Activated effector memory CD4-positive, alpha-beta T cell treated with Interleukin-2 at 50 U/mL for 16 hours (primary cell): Measurements from ENCODE around the gene DBN1.
"Not testable (repeated sequence)": the region's sequence is repeated elsewhere in the genome, so short reads cannot be mapped to it uniquely, and the experiment has no call there.

ENCODE experiments used
- DNase-seq: peaks from one replicate; pipeline ENCODE4 v3.0.0-alpha.2; 2020

The DBN1 gene

DNA sequence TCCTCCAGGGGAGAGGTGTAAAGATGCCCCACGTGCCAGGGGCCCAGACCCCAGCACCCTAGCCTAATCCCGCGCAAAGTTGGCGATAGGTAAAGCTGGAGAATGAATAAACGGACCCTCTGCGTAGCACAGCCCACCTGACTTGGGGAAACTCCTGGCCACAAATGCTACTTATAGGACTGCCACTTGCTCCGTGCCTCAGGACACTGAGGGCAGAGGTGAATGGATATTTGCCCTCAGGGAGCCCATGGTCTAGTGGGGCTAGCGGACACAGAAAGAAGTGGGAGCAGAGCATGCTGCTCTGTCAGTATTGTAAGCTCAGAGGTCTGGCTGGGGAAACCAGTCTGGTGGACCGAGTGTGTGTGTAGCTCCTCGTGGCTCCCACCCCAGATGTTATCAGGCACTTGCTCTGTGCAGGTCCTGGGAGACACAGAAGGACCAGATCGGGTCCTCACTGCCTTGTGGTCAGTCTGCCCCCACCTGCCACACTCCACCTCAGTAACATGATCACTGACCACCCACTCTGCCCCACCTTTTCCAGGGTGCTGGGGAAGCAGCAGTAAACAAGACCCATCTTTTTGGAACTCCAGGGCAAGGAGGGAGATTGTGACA is 46.1 kb downstream of the DBN1 start:
- DNase-seq, result no peak

- peak; percentile 71 for DNase-seq
Measured at GRCh38 chr5:177426566-177427210, 46.7 kb downstream of the DBN1 start, which contains the start of gene GRK6. TSS of gene GRK6 (plus strand) at chr5:177426676. CDS start at chr5:177426846, 170 bp downstream.

DNA sequence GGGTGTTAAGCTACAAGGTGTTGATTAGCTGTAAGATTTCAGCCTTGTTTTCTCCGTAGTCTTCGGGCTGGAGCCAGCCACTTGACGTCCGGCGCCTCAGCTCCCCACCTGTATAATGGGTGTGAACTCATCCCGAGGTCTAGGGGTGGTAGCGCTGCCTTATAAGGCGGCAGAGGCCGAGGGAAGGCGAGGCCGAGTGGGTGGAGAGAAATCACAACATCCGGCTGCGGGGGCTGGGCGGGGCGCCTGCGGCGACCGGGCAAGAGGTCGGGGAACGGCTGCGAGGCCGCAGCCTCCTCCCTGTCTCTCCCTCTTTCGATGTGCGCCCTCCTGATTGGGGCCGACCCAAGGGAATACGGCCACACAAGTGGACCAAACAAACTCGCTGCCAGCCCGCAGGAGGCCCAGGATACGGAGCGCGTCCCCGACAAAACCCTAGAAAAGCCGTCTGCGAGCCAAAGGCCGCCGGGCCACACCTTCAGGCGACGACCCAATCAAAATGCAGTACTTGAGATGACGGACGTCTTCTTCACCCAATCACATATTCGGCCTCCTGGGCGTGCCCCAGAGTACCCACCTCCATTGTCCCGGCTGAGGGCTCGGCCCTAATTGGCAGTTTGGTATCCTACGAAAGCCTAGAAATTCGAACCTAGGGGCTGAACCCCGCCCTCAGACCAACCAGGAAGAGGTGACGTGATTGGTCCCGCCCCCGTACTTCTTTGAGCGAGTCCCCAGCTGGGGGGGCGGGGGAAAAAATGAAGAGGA is 47.5 kb downstream of the DBN1 start:
- peak; percentile 99 for DNase-seq

GRCh38 chr5:177425196-177425800 is 48.1 kb downstream of the DBN1 start:
- DNase-seq, result no peak

DNA sequence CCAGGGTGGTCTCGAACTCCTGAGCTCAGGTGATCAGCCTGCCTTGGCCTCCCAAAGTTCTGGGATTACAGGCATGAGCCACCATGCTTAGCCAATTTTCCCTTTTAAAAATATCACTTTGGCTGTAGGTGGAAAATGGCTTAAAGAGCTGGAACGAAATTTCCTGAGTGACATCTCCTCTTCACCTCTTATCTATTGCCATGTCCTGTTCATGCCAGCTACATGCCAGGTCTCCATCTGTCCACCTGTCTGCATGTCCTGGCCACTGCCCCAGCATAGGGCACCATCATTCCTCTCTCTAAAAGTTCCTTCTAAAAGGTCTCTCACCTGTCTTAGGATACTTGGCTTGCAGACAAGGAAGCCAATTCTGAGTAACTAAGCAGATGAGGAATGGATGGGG is 49.8 kb downstream of the DBN1 start:
- no peak for DNase-seq

DNA sequence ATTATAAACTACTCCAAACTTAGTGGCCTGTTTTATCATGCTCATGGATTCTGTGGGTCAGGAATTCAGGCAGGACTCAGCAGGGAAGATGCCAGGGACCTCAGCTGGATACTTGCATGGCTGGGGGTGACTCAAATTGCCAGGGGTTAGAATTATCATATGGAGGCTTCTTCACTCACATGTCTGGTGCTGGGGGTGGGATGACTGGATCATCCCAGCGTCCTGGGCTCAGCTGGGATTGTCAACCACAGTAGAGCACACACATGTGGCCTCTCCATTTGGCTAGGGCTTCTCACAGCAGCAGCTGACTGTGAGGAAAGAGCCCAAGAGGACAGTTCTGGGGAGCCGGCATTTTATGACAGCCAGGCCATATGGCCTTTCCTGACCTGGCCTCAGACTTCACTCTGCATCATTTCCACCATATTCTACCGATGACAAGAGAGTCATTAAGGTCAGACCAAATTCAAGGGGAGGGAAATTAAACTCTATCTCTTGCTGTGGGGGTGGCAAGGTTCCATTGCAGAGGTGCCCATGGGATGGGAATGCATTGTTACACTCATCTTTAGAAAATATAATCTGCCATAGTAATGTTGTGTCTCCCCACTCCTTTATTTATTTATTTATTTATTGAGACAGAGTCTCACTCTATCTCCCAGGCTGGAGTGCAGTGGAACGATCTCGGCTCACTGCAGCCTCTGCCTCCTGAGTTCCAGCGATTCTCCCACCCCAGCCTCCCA is 52.2 kb downstream of the DBN1 start:
- DNase-seq, result no peak

DNA sequence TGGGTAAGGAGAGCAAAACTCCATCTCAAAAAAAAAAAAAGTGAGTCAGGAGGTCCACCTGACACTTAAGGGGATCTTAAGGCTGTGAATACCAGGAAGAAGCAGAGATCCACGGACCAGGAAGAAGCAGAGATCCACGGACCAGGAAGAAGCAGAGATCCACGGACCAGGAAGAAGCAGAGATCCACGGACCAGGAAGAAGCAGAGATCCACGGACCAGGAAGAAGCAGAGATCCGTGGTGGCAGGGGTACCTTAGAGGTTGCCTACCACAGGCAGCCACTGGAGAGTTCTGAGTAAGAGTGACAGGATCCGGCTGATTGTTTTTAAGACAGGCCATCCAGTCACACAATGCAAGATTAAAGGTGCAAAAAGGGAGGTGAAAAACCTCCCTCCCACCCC is 53.0 kb downstream of the DBN1 start:
- DNase-seq, result not testable (repeated sequence)

DNA sequence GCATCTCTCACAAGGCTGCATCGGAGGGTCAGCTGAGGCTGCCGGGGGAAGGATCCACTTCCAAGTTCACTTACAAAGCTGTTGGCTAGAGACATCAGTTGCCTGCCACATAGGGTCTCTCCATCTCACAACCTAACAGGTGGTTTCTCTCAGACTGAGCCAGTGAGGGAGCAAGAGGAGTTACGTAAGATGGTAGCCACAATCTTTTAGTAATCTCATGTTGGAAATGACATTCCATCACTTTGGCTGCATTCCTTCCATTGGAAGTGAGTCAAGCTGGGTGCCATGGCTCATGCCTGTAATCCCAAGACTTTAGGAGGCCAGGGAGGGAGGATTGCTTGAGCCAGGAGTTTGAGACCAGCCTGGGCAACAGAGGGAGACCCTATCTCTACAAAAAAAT is 54.4 kb downstream of the DBN1 start:
- DNase-seq, result no peak

- DNase-seq, result not testable (repeated sequence)
Measured at GRCh38 chr5:177417081-177417480, 56.4 kb downstream of the DBN1 start.

DNA sequence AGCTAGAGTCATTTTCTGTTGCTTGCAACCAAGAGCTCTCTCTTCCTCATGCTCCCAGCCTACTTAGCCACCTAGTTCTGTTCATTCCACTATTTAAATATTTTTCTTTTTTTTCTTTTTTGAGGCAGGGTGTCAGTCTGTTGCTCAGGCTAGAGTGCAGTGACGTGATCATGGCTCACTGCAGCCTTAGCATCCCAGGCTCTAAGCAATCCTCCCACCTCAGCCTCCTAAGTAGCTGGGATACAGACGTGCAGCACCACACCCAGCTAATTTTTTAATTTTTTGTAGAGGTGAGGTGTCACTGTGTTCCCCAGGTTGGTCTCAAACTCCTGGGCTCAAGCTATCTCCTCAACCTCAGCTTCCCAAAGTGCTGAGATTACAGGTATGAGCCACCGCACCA is 59.0 kb downstream of the DBN1 start:
- no peak for DNase-seq

DNA sequence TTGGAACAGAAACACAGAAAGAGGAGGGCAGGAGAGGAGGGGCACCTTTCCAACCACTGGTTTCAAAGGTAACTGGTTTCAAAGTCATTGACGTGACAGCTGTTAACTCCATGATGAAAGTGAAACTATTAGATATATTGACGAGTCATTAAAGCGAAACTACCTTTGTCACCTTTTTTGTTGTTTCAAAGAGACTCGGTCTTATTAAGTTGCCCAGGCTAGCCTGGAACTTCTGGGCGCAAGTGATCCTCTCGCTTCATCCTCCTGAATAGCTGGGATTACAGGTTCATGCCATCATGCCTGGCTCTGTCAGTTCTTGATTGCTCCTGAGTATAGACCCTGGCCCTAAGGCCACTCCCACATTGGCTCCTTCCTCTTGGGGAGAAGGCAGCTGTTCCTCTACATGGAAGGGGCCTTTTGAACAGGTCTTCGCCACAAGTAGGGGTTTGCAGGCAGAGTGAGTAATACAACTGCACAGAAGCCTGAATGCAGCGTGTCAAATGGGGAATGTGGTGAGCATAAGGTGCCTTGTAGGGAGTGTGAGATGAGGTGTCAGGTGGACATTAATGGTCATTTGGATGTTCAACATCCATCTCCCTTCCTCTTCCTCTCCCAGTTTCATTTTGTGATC is 60.7 kb downstream of the DBN1 start:
- no peak for DNase-seq

- no peak for DNase-seq
Measured at GRCh38 chr5:177410575-177410974, 62.9 kb downstream of the DBN1 start.

DNA sequence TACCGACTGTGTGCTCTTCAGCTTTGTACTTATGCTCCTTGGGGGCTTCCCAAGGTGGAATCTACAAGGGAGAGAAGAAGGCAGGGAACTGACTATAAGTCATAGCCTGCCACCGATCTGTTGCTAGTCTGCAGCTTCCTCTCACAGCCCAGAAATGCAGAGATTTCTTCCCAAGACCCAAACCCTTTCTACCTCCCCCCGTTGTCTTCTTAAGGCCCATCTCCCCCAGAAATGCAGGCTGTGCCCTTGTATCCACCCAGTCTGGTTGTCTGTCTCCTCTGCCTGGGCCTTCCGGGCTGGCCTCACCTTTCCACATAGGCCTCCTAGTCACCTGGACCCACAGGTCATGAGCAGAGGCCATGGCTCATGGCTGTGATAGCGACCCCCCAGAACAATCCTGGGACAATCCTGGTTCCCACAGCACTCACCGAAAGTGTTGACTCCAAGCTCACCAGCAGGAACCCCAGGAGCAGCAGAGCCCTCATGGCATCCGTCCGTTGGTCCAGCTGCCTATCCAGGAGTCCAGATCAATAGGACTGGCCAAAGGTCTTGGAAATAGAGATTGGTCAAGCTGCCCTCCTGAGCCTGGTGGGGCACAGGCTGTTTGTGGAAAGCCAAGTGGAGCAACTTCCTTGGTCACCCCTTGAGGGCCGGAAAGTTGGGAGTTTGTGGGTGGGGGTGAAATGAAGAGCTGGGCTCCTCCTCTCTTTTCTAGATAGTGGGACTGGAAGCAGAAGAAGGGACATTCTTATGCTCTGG is 64.2 kb downstream of the DBN1 start, which contains the start of gene F12:
Gene F12, minus strand, starts transcription at position 522 of the 759 bp plus-strand sequence. Its CDS starts 37 bp downstream, at position 485.
- no peak for DNase-seq
